Stimulated activated CD8-positive, alpha-beta memory T cell treated with anti-CD3 and anti-CD28 coated beads, Interleukin-4, amount 100 ng/mL, for 1 hour (primary cell): ENCODE results near the gene LRRC49.
"Not testable (repeated sequence)": the region's sequence is repeated elsewhere in the genome, so short reads cannot be mapped to it uniquely, and the experiment has no call there.

ENCODE experiments used
- DNase-seq, 2 donors: peaks; one replicate each; pipeline ENCODE4 v3.0.0-alpha.2; 2020; ENCODE audit warnings: low read depth in 2 of 2, low spot score in 1 of 2

Gene LRRC49

DNA sequence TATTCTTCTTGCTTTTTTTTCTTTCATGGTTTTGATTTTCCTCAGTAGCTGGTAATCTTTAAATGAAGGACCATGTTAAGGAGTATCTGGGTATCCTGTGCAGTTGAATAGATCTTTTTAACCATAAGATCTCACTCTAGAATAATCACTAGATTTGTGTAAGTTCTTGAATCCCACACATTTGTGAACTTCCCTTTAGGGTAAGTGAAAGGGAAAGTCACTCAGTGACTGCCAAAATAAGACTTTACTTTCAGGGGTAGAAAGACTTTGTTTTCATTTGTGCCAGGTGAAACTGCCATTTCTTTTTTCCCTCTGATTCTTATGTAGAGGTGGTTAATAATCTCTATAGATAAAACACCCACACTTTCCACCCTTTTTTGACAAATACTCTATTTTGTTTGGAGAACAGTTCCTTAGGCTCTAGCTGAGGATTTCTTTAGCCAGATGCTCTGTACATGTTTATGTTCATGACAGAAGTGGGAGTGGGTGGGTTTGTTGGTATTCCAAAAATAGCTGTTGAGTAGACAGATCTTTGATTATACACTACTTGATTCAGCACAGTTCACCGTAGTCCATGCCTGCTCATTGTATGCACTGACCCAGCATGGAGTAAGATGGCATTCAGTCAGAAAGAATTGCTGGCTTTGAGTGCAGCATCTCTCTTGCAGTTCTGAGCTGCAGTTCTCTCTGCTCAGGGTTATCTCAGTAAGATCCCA lies 28.5 kb downstream of the LRRC49 start:
- DNase-seq: no peak

DNA sequence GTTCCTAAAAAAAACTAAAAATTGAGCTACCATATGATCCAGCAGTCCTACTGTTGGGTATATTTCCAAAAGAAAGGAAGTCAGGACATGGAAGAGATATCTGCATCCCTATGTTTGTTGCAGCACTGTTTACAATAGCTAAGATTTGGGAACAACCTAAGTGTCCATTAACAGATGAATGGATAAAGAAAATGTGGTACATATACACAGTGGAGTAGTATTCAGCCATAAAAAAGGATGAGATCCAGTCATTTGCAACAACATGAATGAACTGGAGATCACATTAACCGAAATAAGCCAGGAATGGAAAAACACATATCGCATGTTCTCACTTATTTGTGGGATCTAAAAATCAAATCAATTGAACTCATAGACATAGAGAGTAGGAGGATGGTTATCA lies 29.5 kb downstream of the LRRC49 start:
- DNase-seq: no peak

DNA sequence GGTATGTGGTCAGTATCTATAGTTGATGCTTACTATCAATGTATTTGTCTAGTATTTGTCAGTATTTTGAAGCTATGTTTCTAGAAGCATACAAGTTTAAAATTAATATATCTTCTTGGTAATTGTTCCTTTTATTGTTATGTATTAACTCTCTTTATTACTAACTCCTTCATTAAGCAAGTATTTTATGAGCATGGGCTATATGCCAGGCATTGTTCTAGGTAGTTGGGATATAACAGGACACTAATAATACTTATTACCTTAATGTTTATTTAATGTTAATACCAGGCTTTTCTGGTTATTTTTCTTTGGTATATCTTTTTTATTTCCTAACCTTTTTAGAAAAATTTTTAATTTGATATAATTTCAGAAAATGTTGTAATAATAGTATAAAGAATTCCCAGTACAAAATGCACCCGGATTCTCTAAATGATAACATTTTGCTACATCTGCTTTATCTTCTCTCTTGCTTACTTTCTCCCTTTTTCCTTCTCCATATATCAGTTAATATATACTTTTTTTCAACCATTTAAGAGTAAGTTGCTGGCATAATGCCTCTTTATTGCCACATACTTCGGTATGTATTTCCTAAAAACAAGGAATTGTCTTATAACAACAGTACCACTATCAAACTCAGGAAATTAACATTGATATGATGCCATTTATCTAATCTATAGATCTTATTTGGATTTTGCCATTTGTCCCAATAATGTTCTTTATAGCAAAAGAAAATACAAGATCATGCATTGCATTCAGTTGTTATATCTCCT lies 30.9 kb downstream of the LRRC49 start:
- DNase-seq: no peak

DNA sequence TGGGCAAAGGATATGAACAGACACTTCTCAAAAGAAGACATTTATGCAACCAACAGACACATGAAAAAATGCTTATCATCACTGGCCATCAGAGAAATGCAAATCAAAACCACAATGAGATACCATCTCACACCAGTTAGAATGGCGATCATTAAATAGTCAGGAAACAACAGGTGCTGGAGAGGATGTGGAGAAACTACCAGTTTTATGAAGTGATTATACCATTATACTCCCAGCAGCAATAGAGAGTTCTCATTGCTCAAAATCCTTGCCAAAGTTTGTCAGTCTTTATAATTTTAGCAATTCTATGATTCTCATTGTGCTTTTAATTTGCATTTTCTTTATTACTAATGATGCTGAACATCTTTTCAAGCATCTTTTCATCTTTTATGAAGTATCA lies 34.3 kb downstream of the LRRC49 start:
- not testable (repeated sequence) for DNase-seq

DNA sequence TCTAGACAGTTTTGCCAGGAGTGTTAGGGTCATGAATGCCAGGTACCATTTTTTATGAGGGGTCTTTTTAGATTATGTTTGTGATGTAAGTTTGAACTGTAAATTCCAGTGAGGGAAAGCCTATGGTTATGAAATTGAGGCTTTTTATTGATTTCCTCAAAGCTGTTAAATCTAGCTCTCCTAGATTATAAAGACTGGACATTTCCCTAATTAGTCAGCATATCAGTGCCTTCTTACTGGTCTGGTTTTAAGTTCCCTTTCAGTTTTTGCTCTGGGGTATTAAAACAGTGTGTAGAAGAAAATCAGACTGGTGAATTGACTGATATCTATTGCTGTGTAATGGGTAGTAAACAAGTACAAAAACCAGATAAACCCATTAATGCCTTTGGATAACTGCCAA lies 39.2 kb downstream of the LRRC49 start:
- no peak for DNase-seq

DNA sequence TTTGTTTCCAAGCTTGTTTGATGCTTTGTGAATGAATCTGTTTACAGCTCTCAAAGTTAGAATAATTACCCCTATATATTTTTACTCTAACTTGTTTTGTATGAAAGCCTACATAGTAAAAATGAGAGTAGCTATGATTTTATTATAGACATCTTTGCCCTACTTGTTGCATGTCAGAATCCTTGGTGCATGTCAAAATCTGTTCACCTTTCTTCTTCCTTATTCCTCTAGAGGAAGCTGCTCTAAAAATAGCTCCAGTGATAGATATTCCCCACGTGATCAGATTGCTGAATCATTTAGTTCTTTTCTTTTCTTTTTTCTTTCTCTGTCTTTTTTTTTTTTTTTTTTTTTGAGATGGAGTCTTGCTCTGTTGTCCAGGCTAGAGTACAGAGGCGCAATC lies 39.8 kb downstream of the LRRC49 start:
- DNase-seq: no peak

DNA sequence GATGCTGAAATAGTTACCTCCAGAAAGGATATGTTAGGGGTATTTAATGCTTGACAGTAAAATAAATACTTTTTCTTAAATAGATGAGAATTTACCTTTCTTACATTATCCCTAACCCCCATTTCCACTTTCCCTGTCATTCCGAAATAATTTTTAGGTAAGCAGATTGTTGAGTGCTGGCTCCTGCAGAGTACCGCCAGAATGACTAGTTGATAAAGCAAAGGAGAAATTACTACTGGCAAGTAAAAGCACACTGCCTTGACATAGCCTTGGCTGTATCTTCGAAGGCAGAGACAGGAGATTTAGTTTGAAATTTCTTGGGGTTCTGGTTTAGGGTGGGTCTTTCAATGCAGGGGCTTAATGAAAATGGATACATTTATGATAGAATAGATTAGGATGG lies 40.8 kb downstream of the LRRC49 start:
- no peak for DNase-seq

DNA sequence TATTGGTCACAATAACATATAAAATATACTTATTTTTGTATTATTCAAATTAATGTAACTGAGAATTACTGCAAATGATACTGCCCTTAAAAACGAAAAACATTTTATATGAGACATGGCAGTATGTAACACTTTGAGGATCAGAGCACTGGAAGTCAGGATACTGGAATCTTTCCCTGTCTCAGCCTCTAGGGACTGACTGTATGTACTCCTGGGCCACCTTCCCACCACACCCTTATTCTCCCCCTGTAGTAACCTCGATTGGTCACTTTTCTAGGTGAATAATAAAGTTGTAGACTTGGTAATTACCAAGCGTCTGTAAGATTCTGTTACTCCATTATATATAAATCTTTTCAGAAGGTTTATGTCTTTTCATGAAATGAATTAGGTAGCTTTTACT lies 43.0 kb downstream of the LRRC49 start:
- no peak for DNase-seq

DNA sequence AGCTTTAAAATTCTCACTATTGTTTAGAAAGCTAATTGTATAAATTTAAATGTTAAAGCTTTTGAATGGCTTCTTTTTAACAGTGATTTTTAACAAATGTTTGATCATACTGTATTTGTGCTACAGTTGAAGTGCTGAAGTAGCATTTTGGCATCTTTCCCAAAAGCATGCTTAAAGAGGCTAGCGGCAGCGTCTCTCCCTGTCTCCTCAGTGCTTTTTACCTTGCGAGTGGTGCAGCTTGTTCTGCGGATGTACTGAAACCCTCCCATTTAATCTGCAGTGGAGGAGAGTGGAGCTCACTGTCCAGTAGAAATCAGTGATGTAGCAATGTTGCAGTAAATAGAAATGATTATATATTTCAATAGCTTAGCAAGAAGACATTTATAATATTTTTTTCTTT lies 43.7 kb downstream of the LRRC49 start:
- no peak for DNase-seq

DNA sequence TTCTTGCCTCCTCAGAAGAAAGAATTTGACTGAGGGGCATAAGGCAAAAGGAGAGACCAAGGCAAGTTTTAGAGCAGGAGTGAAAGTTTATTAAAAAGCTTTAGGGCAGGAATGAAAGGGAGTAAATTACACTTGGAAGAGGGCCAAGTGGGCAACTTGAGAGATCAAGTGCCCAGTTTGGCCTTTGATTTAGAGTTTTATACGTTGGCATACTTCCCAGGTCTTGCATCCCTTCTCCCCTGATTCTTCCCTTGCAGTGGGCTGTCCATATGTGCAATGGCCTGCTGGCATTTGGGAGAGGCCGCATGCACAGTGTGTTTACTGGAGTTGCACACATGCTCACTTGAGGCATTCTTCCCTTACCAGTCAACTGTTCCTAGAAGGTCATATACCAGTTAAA lies 50.7 kb downstream of the LRRC49 start:
- DNase-seq: not testable (repeated sequence)

DNA sequence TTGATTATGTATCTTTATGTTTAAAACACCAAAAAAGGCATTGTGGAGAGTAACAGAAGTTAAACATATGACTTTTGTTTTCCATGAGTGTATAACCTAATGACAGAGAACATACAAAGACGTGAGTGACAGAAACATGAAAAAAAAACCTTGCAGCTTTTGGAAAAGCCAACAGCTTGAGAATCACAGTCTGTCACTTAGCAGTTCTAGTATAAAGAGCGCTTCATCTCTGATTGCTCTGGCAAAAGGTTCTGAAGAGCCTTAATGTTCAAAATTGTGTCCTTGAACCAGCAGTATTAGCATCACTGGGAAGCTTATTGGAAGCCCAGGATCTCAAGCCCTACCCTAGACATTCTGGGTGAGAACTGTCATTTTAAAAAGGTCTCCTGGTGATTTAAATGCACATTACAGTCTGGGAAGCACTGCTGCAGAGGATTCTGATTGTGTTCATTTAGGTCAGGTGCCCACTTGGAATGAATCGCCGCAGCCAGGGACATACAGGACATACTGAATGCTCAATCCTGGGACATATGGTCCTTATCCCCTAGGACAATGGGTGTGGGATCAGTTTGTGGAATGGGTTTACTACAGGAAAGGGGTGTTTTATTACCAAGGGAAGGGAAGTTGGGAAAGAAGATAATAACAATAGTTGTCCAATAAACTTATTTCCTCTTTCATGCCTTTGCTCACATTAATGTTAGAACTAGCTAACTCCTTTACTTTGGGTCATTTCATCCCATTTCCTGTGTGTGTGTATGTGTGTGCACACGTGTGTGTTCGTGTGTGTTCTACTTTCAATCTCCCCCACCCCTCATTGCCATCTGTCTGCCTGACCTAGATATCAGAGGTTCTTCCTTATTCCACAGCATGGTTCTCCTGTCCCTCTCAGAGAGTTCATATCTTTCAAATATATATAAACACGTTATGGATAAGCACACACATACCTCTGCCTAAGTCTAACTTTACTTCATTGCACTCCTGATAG lies 55.0 kb downstream of the LRRC49 start:
- no peak for DNase-seq

DNA sequence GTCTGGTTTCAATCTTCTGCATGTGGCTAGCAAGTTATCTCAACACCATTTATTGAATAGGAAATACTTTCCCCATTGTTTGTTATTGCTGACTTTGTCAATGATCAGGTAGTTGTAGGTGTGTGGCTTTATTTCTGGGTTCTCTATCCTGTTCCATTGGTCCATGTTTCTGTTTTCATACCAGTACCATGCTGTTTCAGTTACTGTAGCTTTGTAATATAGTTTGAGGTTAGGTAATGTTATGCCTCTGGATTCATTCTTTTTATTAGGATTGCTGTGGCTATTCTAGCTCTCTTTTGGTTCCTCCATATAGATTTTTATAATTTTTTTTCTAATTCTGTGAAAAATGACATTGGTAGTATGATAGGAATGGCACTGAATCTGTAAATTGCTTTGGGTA lies 58.3 kb downstream of the LRRC49 start:
- no peak for DNase-seq

DNA sequence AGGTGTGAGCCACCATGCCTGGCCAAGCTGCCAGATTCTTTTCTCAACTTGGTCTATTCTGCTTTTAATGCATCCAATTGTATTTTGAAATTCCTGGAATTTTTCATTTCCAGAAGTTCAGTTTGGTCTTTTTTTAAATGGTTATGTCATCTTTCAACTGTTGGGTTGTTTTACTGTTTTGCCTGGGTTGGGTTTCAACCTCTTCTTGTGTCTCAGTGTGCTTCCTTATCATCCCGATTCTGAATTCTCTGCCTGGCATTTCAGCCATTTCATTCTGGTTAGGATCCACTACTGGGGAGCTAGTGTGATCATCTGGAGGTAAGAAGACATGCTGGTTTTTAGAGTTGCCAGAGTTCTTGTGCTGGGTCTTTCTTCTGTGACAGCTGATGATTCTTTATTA lies 61.5 kb downstream of the LRRC49 start:
- no peak for DNase-seq

DNA sequence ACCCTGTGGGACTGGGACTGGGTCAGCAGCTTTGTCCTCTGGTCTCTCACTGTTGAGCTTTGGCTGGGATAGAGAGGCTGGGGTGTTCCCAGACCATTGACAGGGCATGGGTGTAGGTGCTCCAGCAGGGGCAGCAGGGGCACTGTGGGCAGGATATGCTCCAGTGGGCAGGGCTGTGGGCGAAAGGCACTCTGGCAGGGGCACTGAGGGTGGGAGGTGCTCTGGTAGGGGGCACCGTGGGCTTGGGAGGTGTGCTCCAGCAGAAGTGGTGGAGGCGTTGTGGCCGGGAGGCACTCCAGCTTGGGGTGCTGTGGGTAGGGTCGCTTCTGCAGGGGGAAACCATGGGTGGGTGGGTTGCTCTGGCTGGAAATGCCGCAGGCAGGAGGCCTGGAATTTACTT lies 62.1 kb downstream of the LRRC49 start:
- DNase-seq: no peak

DNA sequence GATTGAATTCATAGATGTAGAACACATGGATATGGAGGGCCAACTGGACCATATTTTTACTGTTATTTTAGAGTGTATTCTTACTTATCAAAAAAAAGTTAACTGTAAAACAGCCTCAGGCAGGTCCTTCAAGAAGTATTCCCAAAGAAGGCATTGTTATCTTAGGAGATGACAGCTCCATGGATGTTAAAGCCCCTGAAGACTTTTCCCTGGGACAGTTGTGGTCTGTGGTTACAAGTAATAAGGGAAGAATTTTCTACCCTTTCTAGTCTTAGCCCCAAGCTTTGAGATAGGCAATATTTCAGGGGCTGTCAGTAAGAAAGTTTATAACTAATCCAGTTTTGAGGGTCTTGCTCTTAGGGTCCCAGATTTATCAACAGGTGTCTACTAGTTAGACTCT lies 62.5 kb downstream of the LRRC49 start:
- no peak for DNase-seq

DNA sequence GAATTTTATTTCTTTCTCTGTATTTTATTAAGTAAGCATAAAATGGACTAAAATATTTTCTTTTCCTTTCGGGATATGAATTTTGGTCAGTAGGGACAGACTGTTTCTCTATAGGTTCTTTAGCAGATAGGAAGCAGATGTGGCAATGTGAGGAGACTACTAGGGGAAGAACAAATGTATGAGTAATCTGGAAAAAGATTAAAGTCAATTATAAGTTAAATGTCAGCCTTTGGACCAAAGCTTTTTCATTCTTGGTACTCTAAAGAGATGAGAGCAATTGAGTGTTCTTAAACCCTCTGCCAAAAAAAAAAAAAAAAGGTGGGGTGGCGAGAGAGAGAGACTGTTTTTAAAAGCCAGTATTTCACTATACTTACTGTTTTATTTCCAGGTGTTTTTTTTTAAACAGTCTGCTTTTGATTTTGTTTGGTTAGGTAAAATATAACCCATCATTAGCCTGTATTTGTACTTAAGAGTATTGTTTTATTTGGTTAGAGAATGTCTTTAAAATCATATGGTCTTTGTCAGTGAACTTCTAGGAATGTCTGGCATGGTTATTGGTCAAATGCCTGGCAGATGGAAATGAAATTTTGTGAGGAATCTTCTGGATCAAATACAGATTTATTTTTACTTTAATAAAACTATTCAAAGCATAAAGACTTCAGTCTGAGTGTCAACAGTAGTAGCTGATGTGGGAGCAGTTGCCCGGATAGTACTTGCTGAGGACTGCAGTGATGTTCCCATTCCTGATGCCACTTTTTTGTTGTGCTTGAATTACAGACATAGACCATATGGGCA lies 63.8 kb downstream of the LRRC49 start:
- DNase-seq: no peak

DNA sequence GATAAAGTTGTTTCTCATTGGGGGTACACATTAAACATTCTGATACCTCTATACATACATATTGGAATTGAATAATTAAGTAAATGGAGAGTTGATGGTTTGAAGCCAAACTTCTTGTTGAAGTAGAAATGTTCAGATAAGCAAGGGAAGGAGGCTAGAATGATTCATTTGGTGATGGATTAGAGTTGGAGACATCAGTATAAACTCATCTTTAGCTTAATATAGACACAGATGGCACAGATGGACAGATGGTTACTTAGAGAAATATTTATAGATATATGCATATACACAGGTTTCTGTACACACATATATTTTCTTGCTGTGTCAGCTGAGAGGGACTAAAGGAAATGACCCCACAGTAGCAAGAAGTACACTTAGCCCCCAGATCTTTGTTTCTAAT lies 69.5 kb downstream of the LRRC49 start:
- no peak for DNase-seq

DNA sequence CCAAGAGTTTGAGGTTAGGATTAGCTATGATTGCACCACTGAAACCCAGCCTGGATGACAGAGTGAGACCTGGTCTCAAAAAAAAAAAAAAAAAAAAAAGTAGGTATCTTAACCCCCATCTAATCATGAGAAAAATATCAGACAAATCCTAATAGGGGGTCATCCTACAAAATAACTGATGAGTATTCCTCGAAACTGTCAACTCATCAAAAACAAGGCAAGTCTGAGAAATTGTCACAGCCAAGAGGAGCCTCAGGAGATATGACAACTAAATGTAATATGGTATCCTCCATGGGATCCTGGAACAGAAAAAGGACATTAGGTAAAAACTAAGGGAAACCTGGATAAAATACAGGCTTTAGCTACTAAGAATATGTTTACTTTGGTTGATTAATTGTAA lies 70.6 kb downstream of the LRRC49 start:
- DNase-seq: no peak

DNA sequence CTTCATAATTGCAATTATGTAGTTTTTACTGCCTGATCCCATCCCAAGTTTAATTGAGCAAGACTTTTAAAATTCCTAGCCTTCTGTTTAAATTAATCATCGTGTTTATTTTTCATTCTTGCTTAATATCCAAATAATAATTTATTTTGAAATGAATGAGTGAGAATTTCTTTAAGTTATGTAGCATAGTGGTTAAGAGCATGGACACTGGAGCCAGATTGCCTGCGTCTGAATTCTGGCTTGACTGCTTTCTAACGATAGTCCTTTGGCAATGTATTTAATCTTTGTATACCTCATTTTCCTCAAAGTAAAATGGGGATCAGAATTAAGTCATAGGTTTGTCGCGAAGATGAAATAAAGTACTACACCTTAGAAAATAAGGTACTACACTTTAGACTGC lies 71.4 kb downstream of the LRRC49 start:
- DNase-seq: no peak

DNA sequence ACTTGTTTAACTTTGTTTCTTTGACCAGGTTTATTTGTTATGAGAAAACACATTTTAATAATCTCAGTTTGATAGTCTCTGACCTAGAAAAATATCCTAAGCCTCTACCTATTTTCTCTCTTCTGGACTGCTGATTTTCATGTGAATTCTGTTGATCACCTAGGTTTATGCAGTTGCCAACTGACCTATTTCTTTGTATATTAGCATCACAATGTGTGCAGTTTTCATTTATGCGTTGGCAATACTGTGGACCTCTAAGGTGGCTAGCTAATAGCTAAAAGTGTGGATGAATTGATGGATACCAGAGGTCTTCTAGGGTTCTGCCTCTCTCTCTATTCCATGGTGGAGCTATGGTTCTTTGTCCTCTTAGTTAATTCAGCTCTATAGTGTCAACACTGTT lies 72.1 kb downstream of the LRRC49 start:
- DNase-seq: no peak

DNA sequence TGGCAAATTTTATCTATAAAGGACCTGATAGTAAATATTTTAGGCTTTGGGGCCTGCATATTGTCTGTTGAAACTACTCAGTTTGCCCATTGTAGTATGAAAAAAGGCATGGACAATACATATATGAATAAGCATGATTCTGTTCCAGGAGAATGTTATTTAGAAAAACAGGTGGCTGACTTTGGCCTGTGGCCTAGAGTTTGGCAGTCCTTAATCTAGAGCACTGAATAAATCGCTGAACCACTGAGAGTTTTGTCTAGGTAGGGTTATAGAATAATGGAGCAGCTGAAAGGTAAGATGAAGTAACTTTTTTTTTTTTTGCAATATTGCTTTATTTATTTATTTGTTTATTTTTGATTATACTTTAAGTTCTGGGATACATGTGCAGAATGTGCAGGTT lies 75.0 kb downstream of the LRRC49 start:
- DNase-seq: no peak
